HepG2 (cell line): Measurements from ENCODE around the gene PRPSAP1. TPM values are rescaled to one million over a fixed set of nuclear protein-coding genes. Genes with fewer than 3 reads are reported as not detected.

ENCODE experiments used
- ELF1 ChIP-seq: sonication (generic); formaldehyde crosslinking; IDR thresholded peaks from 2 replicates; pipeline ENCODE4 v1.4.0; 2020; ENCODE audit warnings: missing genetic modification reagents
- HCFC1 ChIP-seq: fragments of 150-350 bp; IDR thresholded peaks from 2 replicates; pipeline ENCODE4 v1.6.1; 2014; ENCODE audit warnings: low read depth, low read length
- HDAC2 ChIP-seq: sonication (generic); formaldehyde crosslinking; IDR thresholded peaks from 2 replicates; pipeline ENCODE4 v1.4.0; 2020; ENCODE audit warnings: missing genetic modification reagents
- ISL2 ChIP-seq: sonication (generic); formaldehyde crosslinking; IDR thresholded peaks from 2 replicates; pipeline ENCODE4 v1.5.0; 2020; ENCODE audit warnings: missing genetic modification reagents
- MEF2D ChIP-seq: sonication (generic); formaldehyde crosslinking; IDR thresholded peaks from 2 replicates; pipeline ENCODE4 v1.5.1; 2020; ENCODE audit warnings: mild to moderate bottlenecking, missing genetic modification reagents
- MTA3 ChIP-seq: sonication (generic); formaldehyde crosslinking; IDR thresholded peaks from 2 replicates; pipeline ENCODE4 v1.4.0; 2020; ENCODE audit warnings: missing genetic modification reagents
- NFIB ChIP-seq: sonication (generic); formaldehyde crosslinking; IDR thresholded peaks from 2 replicates; pipeline ENCODE4 v1.9.0; 2021; ENCODE audit warnings: missing genetic modification reagents, mild to moderate bottlenecking, borderline replicate concordance
- RFX3 ChIP-seq: IDR thresholded peaks from 2 replicates; pipeline ENCODE4 v1.6.1; 2016; ENCODE audit warnings: missing biosample characterization, missing genetic modification reagents
- SMYD3 ChIP-seq: sonication (generic); formaldehyde crosslinking; IDR thresholded peaks from 2 replicates; pipeline ENCODE4 v1.8.1; 2023; ENCODE audit warnings: mild to moderate bottlenecking, missing genetic modification reagents
- SP140L ChIP-seq: sonication (generic); formaldehyde crosslinking; IDR thresholded peaks from 2 replicates; pipeline ENCODE4 v1.4.0; 2020; ENCODE audit warnings: missing genetic modification reagents, borderline replicate concordance
- ZFP37 ChIP-seq: sonication (generic); formaldehyde crosslinking; IDR thresholded peaks from 2 replicates; pipeline ENCODE4 v1.4.0; 2020; ENCODE audit warnings: missing genetic modification reagents, borderline replicate concordance
- ZNF12 ChIP-seq: sonication (generic); formaldehyde crosslinking; IDR thresholded peaks from 2 replicates; pipeline ENCODE4 v1.5.0; 2020; ENCODE audit warnings: missing genetic modification reagents
- ZNF17 ChIP-seq: sonication (generic); formaldehyde crosslinking; IDR thresholded peaks from 2 replicates; pipeline ENCODE4 v1.5.0; 2020; ENCODE audit warnings: mild to moderate bottlenecking, missing genetic modification reagents
- ZNF263 ChIP-seq: sonication (generic); formaldehyde crosslinking; IDR thresholded peaks from 2 replicates; pipeline ENCODE4 v1.4.0; 2020; ENCODE audit warnings: missing genetic modification reagents
- ZNF543 ChIP-seq: sonication (generic); formaldehyde crosslinking; IDR thresholded peaks from 2 replicates; pipeline ENCODE4 v1.4.0; 2020; ENCODE audit warnings: mild to moderate bottlenecking, missing genetic modification reagents
- ZNF605 ChIP-seq: sonication (generic); formaldehyde crosslinking; IDR thresholded peaks from 2 replicates; pipeline ENCODE4 v1.8.0; 2022; ENCODE audit warnings: mild to moderate bottlenecking, missing genetic modification reagents
- ZSCAN31 ChIP-seq: sonication (generic); formaldehyde crosslinking; IDR thresholded peaks from 2 replicates; pipeline ENCODE4 v1.5.0; 2020; ENCODE audit warnings: low read depth, mild to moderate bottlenecking, missing genetic modification reagents
- polyA plus RNA-seq, 8 experiments: library from polyadenylated mRNA; depleted of rRNA in 3 of 8; stranded (reverse) in 7 of 8; unstranded in 1 of 8; fragments of >200 nt; fragmentation: Illumina TruSeq in 4 of 8; extraction: Trizol in 4 of 8; gene quantifications; 2 replicates each; pipeline versions ENCODE4 v1.2.1 to v1.2.3, GENCODE V29; 2011 to 2016; ENCODE audit warnings: low read depth in 4 of 8, missing spikeins in 1 of 8, mixed read lengths in 1 of 8; ENCODE audit not compliant: insufficient read depth in 1 of 8
- total RNA-seq, 5 experiments: library from RNA; depleted of rRNA; stranded (reverse); fragments of >200 nt; fragmentation: Illumina TruSeq; extraction: Trizol; gene quantifications; 2 replicates each; pipeline ENCODE4 v1.2.3, GENCODE V29; 2016; ENCODE audit warnings: low read depth in 1 of 5
- TF ChIP-seq, protein P1 (sequence below): sonication (generic); formaldehyde crosslinking; IDR thresholded peaks from 2 replicates; pipeline ENCODE4 v1.5.1; 2020; ENCODE audit warnings: missing genetic modification reagents, mild to moderate bottlenecking, borderline replicate concordance
- TF ChIP-seq, protein P2 (sequence below): sonication (generic); formaldehyde crosslinking; IDR thresholded peaks from 2 replicates; pipeline ENCODE4 v1.8.0; 2022; ENCODE audit warnings: mild to moderate bottlenecking, missing genetic modification reagents, moderate library complexity
- TF ChIP-seq, protein P3 (sequence below): sonication (generic); IDR thresholded peaks from 2 replicates; pipeline ENCODE4 v1.6.1; 2016; ENCODE audit warnings: low read depth, borderline replicate concordance
- TF ChIP-seq, protein P4 (sequence below): IDR thresholded peaks from 2 replicates; pipeline ENCODE4 v1.6.1; 2016
- TF ChIP-seq, protein P5 (sequence below): sonication (generic); formaldehyde crosslinking; IDR thresholded peaks from 2 replicates; pipeline ENCODE4 v1.4.0; 2020; ENCODE audit warnings: mild to moderate bottlenecking, missing genetic modification reagents

PRPSAP1 gene
- total and polyA plus RNA-seq, 2 of the 13 experiments (the other 11 are each of a cell fraction or from before 2014, with no cell fraction given): 91.1 to 314 TPM

DNA sequence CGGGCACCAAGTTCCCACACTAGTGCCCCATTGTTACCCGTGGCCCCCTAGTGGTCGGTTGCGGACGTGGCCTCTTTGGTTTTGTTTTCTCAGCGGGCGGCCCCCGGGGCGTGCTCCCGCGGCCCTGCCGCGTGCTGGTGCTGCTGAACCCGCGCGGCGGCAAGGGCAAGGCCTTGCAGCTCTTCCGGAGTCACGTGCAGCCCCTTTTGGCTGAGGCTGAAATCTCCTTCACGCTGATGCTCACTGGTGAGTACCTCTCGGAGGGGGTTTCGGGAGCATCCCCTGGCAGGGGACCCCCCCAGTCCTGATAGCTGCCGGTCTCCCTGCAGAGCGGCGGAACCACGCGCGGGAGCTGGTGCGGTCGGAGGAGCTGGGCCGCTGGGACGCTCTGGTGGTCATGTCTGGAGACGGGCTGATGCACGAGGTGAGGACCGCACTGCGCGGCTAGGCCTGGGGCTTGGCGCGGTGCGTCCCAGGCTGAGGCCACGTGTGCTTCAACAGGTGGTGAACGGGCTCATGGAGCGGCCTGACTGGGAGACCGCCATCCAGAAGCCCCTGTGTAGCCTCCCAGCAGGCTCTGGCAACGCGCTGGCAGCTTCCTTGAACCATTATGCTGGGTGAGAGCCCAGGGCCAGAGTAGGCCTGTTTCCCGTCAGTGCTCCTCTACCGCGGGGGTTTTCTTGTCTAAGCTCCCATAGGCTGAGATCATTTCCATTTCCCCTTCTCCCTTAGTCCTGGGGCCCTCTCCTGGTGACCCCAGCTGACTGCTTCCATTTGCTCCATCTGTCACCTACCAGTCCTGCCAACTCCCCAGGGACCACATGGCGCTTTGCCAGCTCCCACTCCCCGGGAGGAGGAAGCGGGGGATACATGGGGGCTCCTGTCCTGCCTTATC lies 32.4 kb upstream of the PRPSAP1 start (continued):
- peak; percentile 90 for TF ChIP-seq HDAC2 (CRISPR knock-in tag)
- peak; percentile 71; the same call in 1 of the 2 replicates for TF ChIP-seq ELF1 (CRISPR knock-in tag)
- TF ChIP-seq ZNF12 (CRISPR knock-in tag): 0 out of 2 replicates have a peak, but pooled peaks have one; percentile 69
- TF ChIP-seq, protein P1, sequence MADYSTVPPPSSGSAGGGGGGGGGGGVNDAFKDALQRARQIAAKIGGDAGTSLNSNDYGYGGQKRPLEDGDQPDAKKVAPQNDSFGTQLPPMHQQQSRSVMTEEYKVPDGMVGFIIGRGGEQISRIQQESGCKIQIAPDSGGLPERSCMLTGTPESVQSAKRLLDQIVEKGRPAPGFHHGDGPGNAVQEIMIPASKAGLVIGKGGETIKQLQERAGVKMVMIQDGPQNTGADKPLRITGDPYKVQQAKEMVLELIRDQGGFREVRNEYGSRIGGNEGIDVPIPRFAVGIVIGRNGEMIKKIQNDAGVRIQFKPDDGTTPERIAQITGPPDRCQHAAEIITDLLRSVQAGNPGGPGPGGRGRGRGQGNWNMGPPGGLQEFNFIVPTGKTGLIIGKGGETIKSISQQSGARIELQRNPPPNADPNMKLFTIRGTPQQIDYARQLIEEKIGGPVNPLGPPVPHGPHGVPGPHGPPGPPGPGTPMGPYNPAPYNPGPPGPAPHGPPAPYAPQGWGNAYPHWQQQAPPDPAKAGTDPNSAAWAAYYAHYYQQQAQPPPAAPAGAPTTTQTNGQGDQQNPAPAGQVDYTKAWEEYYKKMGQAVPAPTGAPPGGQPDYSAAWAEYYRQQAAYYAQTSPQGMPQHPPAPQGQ (CRISPR knock-in tag): peak; percentile 91; the same call in 1 of the 2 replicates
- TF ChIP-seq ZNF263: peak; percentile 91
- peak; percentile 94 for TF ChIP-seq ZSCAN31 (CRISPR knock-in tag)
- TF ChIP-seq, protein P2, sequence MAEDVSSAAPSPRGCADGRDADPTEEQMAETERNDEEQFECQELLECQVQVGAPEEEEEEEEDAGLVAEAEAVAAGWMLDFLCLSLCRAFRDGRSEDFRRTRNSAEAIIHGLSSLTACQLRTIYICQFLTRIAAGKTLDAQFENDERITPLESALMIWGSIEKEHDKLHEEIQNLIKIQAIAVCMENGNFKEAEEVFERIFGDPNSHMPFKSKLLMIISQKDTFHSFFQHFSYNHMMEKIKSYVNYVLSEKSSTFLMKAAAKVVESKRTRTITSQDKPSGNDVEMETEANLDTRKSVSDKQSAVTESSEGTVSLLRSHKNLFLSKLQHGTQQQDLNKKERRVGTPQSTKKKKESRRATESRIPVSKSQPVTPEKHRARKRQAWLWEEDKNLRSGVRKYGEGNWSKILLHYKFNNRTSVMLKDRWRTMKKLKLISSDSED: peak; percentile 85; the same call in 1 of the 2 replicates
- no peak for TF ChIP-seq RFX3 (CRISPR knock-in tag)
- TF ChIP-seq HCFC1: no peak
- 0 out of 2 replicates have a peak, but pooled peaks have one; percentile 21 for TF ChIP-seq ZNF17 (CRISPR knock-in tag)
- no peak for TF ChIP-seq MTA3 (CRISPR knock-in tag)
- peak; percentile 87; the same call in 1 of the 2 replicates for TF ChIP-seq MEF2D (CRISPR knock-in tag)
- TF ChIP-seq, protein P3, sequence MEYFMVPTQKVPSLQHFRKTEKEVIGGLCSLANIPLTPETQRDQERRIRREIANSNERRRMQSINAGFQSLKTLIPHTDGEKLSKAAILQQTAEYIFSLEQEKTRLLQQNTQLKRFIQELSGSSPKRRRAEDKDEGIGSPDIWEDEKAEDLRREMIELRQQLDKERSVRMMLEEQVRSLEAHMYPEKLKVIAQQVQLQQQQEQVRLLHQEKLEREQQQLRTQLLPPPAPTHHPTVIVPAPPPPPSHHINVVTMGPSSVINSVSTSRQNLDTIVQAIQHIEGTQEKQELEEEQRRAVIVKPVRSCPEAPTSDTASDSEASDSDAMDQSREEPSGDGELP: peak; percentile 46; the same call in 1 of the 2 replicates
- TF ChIP-seq, protein P4, sequence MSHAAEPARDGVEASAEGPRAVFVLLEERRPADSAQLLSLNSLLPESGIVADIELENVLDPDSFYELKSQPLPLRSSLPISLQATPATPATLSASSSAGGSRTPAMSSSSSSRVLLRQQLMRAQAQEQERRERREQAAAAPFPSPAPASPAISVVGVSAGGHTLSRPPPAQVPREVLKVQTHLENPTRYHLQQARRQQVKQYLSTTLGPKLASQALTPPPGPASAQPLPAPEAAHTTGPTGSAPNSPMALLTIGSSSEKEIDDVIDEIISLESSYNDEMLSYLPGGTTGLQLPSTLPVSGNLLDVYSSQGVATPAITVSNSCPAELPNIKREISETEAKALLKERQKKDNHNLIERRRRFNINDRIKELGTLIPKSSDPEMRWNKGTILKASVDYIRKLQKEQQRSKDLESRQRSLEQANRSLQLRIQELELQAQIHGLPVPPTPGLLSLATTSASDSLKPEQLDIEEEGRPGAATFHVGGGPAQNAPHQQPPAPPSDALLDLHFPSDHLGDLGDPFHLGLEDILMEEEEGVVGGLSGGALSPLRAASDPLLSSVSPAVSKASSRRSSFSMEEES (CRISPR knock-in tag): peak; percentile 96
- peak; percentile 100 for TF ChIP-seq ZNF605 (CRISPR knock-in tag)
- TF ChIP-seq ISL2 (CRISPR knock-in tag): peak; percentile 91
- peak; percentile 97; the same call in 1 of the 2 replicates for TF ChIP-seq SP140L
- peak; percentile 94; the same call in 1 of the 2 replicates for TF ChIP-seq ZNF543 (CRISPR knock-in tag)
- TF ChIP-seq NFIB (CRISPR knock-in tag): peak; percentile 93
- peak; percentile 99 for TF ChIP-seq ZFP37 (CRISPR knock-in tag)
- TF ChIP-seq SMYD3 (CRISPR knock-in tag): peak; percentile 97
- TF ChIP-seq, protein P5, sequence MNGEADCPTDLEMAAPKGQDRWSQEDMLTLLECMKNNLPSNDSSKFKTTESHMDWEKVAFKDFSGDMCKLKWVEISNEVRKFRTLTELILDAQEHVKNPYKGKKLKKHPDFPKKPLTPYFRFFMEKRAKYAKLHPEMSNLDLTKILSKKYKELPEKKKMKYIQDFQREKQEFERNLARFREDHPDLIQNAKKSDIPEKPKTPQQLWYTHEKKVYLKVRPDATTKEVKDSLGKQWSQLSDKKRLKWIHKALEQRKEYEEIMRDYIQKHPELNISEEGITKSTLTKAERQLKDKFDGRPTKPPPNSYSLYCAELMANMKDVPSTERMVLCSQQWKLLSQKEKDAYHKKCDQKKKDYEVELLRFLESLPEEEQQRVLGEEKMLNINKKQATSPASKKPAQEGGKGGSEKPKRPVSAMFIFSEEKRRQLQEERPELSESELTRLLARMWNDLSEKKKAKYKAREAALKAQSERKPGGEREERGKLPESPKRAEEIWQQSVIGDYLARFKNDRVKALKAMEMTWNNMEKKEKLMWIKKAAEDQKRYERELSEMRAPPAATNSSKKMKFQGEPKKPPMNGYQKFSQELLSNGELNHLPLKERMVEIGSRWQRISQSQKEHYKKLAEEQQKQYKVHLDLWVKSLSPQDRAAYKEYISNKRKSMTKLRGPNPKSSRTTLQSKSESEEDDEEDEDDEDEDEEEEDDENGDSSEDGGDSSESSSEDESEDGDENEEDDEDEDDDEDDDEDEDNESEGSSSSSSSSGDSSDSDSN (CRISPR knock-in tag): peak; percentile 82
